GM12878 (cell line): ENCODE measurements around the gene ATF4. TPM values are rescaled to one million over a fixed set of nuclear protein-coding genes. Genes with fewer than 3 reads are reported as not detected.

Source experiments
- ATAC-seq: fragments of 200-7000 bp; cut with Tn5 transposase; 3 replicates; pipeline ENCODE4 v1.9.1; 2020; ENCODE audit warnings: mild to moderate bottlenecking, moderate library complexity
- BruUV-seq: library from RNA; stranded (reverse); fragments of 400-500 nt; replicated peaks from 2 replicates; lab custom pipeline; 2021; lab: Mats Ljungman, UMichigan
- CTCF ChIA-PET: fragments of 300-600 bp; sonication (Branson Sonifier 250); formaldehyde crosslinking; extraction: SDS; loops from one replicate; lab custom pipeline; 2021; ENCODE audit warnings: inconsistent platforms; lab: Yijun Ruan, JAX
- POLR2A ChIA-PET: fragments of 350-600 bp; formaldehyde crosslinking; extraction: SDS; loops from one replicate; lab custom pipeline; 2021; ENCODE audit warnings: inconsistent platforms; lab: Charles Lee
- RAD21 ChIA-PET: fragments of 300-600 bp; sonication (Branson Sonifier 250); formaldehyde crosslinking; loops from one replicate; lab custom pipeline; 2023; ENCODE audit warnings: antibody characterized with exemption; ENCODE audit not compliant: unreplicated experiment; lab: Charles Lee
- SMC1A ChIA-PET: fragments of 300-600 bp; sonication (Branson Sonifier 250); formaldehyde crosslinking; loops from one replicate; lab custom pipeline; 2023; ENCODE audit not compliant: unreplicated experiment, uncharacterized antibody; lab: Charles Lee
- DNase-seq: peaks from one replicate; pipeline ENCODE4 v3.0.0-alpha.2; 2011; ENCODE audit warnings: low read depth, low spot score
- FAIRE-seq: peaks from 3 replicates; lab custom pipeline; 2011; peaks lifted over from hg19 to GRCh38; lab: Jason Lieb, UNC
- H2AFZ ChIP-seq: 2 replicates; pipeline ENCODE4 v1.6.0; 2011; ENCODE audit warnings: low read depth, low read length, control low read depth; ENCODE audit not compliant: control insufficient read depth
- H3K27ac ChIP-seq: 2 replicates; pipeline ENCODE4 v1.5.1; 2011; ENCODE audit warnings: control low read depth; ENCODE audit not compliant: control insufficient read depth, insufficient read depth
- H3K27me3 ChIP-seq, 2 experiments: replicated peaks in 1 of 2; 2 replicates each; pipeline versions ENCODE4 v1.6.0 to v1.6.1; 2011; ENCODE audit warnings: low read length in 1 of 2; ENCODE audit not compliant: control insufficient read depth in 2 of 2, insufficient read depth in 2 of 2
- H3K36me3 ChIP-seq, 2 experiments: 2 replicates each; pipeline ENCODE4 v1.5.1; 2011; ENCODE audit warnings: low read length in 1 of 2; ENCODE audit not compliant: control insufficient read depth in 2 of 2, insufficient read depth in 2 of 2
- H3K4me1 ChIP-seq: 2 replicates; pipeline ENCODE4 v1.6.1; 2011; ENCODE audit warnings: mild to moderate bottlenecking, low read length, moderate library complexity, mixed read lengths; ENCODE audit not compliant: control insufficient read depth, insufficient read depth
- H3K4me2 ChIP-seq: 2 replicates; pipeline ENCODE4 v1.6.0; 2011; ENCODE audit warnings: control low read depth; ENCODE audit not compliant: control insufficient read depth, insufficient read depth
- H3K4me3 ChIP-seq: fragments of 200-600 bp; sonication (generic); 2 replicates; pipeline ENCODE4 v1.5.1; 2016
- H3K79me2 ChIP-seq: 2 replicates; pipeline ENCODE4 v1.6.0; 2011; ENCODE audit warnings: low read length; ENCODE audit not compliant: control insufficient read depth, insufficient read depth
- H3K9ac ChIP-seq: 2 replicates; pipeline ENCODE4 v1.8.0; 2011; ENCODE audit warnings: low read length, control low read depth, mixed read lengths; ENCODE audit not compliant: control insufficient read depth, insufficient read depth
- H3K9me3 ChIP-seq: replicated peaks from 3 replicates; pipeline ENCODE4 v1.5.1; 2011; ENCODE audit warnings: mild to moderate bottlenecking, low read length; ENCODE audit not compliant: control insufficient read depth, insufficient read depth
- H4K20me1 ChIP-seq: 2 replicates; pipeline ENCODE4 v1.6.0; 2011; ENCODE audit not compliant: control insufficient read depth, insufficient read depth
- BCL11A ChIP-seq: IDR thresholded peaks from 2 replicates; pipeline ENCODE4 v1.6.1; 2011; ENCODE audit warnings: low read depth, low read length
- CBX5 ChIP-seq: sonication (generic); IDR thresholded peaks from 2 replicates; pipeline ENCODE4 v1.6.1; 2016; ENCODE audit warnings: low read depth, moderate library complexity, mild to moderate bottlenecking, inconsistent platforms
- CREB1 ChIP-seq: IDR thresholded peaks from 2 replicates; pipeline ENCODE4 v1.6.1; 2012; ENCODE audit warnings: low read depth, mild to moderate bottlenecking, inconsistent platforms
- FOXM1 ChIP-seq: IDR thresholded peaks from 2 replicates; pipeline ENCODE4 v1.6.1; 2012; ENCODE audit warnings: low read depth, mild to moderate bottlenecking, inconsistent platforms, low read length, moderate library complexity
- HCFC1 ChIP-seq: fragments of 150-350 bp; IDR thresholded peaks from 2 replicates; pipeline ENCODE4 v1.6.1; 2014; ENCODE audit warnings: low read length
- RELA ChIP-seq: fragments of 450-650 bp; IDR thresholded peaks from 2 replicates; pipeline ENCODE4 v1.8.0; 2014; ENCODE audit warnings: borderline replicate concordance; ENCODE audit not compliant: partially characterized antibody
- RUNX3 ChIP-seq: IDR thresholded peaks from 2 replicates; pipeline ENCODE4 v1.6.1; 2012; ENCODE audit warnings: low read length, inconsistent platforms
- SP1 ChIP-seq: IDR thresholded peaks from one replicate; pipeline ENCODE4 v1.6.1; 2011; ENCODE audit warnings: low read depth, low read length
- SREBF1 ChIP-seq: IDR thresholded peaks from 2 replicates; pipeline ENCODE4 v1.6.1; 2012; ENCODE audit warnings: mild to moderate bottlenecking, low read length
- WRNIP1 ChIP-seq: IDR thresholded peaks from 2 replicates; pipeline ENCODE4 v1.6.1; 2011; ENCODE audit warnings: low read depth, low read length, improper control_type of control experiment, borderline replicate concordance
- WGBS: methylation state at CpG from one replicate; pipeline ENCODE4 v1.1.6; 2016; ENCODE audit warnings: low lambda C conversion rate; ENCODE audit not compliant: insufficient replicate concordance, insufficient coverage; ENCODE audit errors: missing lambda C conversion rate; 5-methylcytosine and 5-hydroxymethylcytosine counted together
- in situ Hi-C: fragments of 300-500 bp; cut with MboI; formaldehyde crosslinking; loops from 9 replicates; pipeline ENCODE4 v1.14.3; 2018; ENCODE audit warnings: mixed read lengths
- intact Hi-C: fragments of 100-400 bp; cut with micrococcal nuclease; formaldehyde crosslinking; loops from one replicate; pipeline ENCODE4 v1.14.2; 2022; ENCODE audit not compliant: unreplicated experiment
- polyA plus RNA-seq, 11 experiments: library from polyadenylated mRNA; depleted of rRNA in 4 of 11; unstranded in 6 of 11; stranded (reverse) in 5 of 11; fragments of >200 nt; fragmentation: Nextera tagmentation in 4 of 11; fragmentation: Illumina TruSeq in 1 of 11; extraction: Ambion mirVana in 4 of 11; extraction: Trizol in 1 of 11; gene quantifications; 1 replicate in 1 of 11; 2 replicates in 10 of 11; pipeline versions ENCODE4 v1.2.1 to v1.2.3, GENCODE V29; 2011 to 2016; ENCODE audit warnings: inconsistent platforms in 2 of 11, missing spikeins in 2 of 11, low read depth in 1 of 11
- total RNA-seq, 4 experiments: library from RNA; depleted of rRNA in 3 of 4; stranded (reverse); fragments of >200 nt in 3 of 4; fragmentation: Illumina TruSeq in 1 of 4; extraction: Trizol in 1 of 4; gene quantifications; 2 replicates each; pipeline versions ENCODE4 v1.2.1 to v1.2.3, GENCODE V29; 2013 to 2021
- TF ChIP-seq, protein P1 (sequence below): fragments of 450-650 bp; IDR thresholded peaks from 2 replicates; pipeline ENCODE4 v1.6.1; 2016; ENCODE audit warnings: mild to moderate bottlenecking

ATF4 gene
- total and polyA plus RNA-seq, 10 of the 15 experiments (the other 5 are each of a cell fraction or from before 2014, with no cell fraction given): 88.3 to 605 (median 320) TPM

DNA sequence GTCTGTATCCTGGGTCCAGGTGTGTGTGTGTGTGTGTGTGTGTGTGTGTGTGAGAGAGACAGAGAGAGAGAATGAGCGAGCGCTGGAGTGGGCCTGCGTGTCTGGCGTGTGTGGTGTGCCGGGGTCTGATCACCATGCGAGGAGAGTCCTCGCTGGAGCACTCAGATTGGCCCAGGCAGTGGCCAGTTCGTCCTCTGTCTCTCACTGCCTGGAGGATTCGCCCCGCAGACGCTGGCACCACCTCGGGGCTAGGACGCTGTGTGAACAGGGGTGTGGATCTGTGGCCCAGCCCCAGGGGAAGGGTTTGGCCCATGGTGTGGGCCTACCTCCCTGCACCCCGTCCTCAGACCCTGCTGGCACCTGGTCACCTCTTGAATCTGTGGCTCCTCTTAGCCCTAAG, 38.6 kb downstream of the ATF4 start:
- Histone ChIP-seq H3K27ac (no peak overlapping the region), H3K36me3 (no peaks in the 10 kb centered on the region), H4K20me1 (no peaks in the 10 kb centered on the region), H3K4me3 (no peak overlapping the region), H3K79me2 (no peaks in the 10 kb centered on the region), H3K4me1 (no peaks in the 10 kb centered on the region), H2AFZ (no peak overlapping the region), H3K9ac (no peak overlapping the region), H3K9me3 (no peaks in the 10 kb centered on the region), H3K27me3 (peaks cover 7 to 8% of the 10 kb centered on the region in 2 experiments; a peak in 3 of 4 replicates), H3K4me2 (no peak overlapping the region)
- CTCF ChIA-PET: interaction anchor here (0.5 to 3.4 kb wide), 5 partner anchors 172 to 811 kb away, joined by 3 to 23 read pairs (median 3); partner anchors contain the start of gene SGSM3
- FAIRE-seq (no peak), ATAC-seq (no peak), DNase-seq (no peak)
- TF ChIP-seq BCL11A (no peak), HCFC1 (no peak), SP1 (no peak), FOXM1 (no peak), RUNX3 (no peak), CREB1 (no peak), WRNIP1 (no peak), SREBF1 (no peak), CBX5 (no peak), RELA (no peak)
- TF ChIP-seq, protein P1, sequence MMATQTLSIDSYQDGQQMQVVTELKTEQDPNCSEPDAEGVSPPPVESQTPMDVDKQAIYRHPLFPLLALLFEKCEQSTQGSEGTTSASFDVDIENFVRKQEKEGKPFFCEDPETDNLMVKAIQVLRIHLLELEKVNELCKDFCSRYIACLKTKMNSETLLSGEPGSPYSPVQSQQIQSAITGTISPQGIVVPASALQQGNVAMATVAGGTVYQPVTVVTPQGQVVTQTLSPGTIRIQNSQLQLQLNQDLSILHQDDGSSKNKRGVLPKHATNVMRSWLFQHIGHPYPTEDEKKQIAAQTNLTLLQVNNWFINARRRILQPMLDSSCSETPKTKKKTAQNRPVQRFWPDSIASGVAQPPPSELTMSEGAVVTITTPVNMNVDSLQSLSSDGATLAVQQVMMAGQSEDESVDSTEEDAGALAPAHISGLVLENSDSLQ: no peak
- POLR2A ChIA-PET: no interaction called here
- SMC1A ChIA-PET: interaction anchor here (1.2 kb wide), 1 partner anchor 466 kb away, joined by 3 read pairs; no protein-coding TSS in a partner anchor
- BruUV-seq: no TSS peak
- in situ Hi-C loops (no loop called here), intact Hi-C loops (loop anchor here (5.0 kb wide), 1 partner anchor 463 kb away; no protein-coding TSS in a partner anchor)
- 36% methylated on average over 13 of the region's 14 CpGs for WGBS
- RAD21 ChIA-PET: interaction anchor here (1.3 to 1.4 kb wide), 2 partner anchors 466 to 478 kb away, joined by 3 to 9 read pairs; no protein-coding TSS in a partner anchor
